NCI-H446 (cell line): Measurements from ENCODE around the gene CRADD.
"Not testable (repeated sequence)": the region's sequence is repeated elsewhere in the genome, so short reads cannot be mapped to it uniquely, and the experiment has no call there.

ENCODE experiments used
- DNase-seq, 2 experiments: peaks; one replicate each; lab custom pipeline; 2025; lab: John Stamatoyannopoulos, UW

The CRADD gene

DNA sequence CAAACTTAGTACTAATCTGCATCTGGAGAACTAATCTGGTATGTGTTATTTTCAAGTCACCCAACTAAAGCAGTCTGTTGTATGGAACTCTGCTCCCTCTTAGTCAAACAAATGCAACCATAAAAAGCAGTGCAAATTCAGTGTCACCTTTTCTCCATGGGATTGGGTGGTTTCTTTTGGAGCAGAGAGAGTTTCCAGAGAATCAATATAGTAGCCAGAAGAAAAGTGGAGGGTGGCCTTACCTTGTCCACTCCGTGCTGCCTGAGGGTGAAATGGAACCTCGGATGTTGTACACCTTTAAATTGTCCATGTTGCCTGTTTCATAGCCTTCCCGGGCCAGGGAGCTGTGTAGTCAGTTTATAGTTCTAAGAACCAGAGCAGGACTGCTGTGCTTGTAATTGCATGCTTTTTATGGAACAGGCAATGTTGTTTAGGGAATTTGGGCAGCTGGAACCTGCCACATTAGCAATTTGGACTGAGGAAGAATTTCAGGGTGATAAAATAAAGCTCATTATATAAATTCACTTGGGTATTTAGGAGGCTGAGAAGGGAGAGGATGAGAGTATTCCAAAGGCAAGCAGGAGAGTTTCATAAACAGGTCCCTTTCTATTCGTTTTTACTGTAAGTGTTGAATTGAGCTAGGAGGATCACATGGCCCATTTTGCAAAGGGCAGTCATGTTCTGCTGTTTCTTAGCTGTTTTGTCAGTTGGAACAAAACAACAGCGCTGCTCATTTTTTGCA lies 60.5 kb downstream of the CRADD start:
- peak in 1 of 2 experiments; percentile 31 for DNase-seq

DNA sequence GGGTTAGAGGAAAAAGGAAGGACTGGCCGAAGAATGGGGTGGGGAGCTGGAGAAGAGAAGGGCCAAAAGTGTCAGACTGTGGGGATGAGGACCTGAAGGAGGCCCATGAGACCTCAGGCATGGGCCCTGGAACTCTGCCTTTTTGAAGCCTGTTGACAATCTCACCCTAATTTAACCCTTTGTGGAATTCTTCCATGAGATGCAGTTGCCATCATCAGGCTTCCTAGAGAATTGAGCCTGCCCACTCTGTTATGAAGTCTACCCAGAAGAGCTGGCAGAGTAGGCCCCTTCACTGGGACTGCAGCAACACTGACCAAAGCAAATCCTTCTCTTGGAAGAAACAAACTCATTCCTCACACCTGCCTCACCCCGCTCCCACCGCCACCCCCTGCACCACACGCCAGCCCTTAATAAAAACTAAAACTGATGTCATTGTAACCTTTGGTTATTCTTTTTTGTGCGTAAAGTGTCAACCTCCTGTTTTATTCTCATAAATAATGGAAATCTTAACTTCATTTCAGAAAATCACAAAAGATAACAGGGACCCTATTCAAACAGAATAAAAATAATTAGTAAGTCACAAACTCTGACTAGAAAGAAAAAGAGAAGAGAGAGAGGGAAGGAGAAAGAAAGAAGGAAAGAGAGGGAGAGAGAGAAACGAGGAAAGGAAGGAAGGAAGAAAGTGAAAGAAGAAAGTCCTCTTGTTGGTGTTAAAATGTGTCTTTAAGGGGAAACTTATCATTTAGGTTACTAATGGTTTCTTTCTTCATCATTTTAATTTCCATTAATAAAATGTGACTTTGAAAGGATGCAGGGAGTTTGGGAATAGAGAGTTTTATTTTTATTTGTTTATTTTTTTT lies 61.3 kb downstream of the CRADD start:
- peak; percentile 46 to 49 for DNase-seq

DNA sequence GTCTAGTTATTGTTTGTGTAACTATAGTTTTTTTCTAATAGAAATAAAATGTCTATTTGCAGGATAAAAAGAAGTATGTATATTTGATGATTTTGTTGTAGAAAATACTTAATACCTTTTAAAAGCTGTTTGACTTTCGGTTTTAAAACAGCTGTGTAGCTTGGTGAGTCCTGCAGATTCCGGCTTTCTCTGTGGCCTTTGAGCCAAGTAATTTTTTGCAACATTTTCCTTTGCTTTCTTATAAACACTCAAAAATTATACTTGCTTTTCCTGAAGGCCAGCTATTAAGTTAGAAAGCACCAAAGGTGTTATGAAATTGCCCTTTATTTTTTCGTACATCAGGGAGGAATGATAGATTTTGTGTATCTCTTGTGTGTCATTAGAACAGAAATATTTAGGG lies 63.6 kb downstream of the CRADD start:
- peak in 1 of 2 experiments; percentile 33 for DNase-seq

DNA sequence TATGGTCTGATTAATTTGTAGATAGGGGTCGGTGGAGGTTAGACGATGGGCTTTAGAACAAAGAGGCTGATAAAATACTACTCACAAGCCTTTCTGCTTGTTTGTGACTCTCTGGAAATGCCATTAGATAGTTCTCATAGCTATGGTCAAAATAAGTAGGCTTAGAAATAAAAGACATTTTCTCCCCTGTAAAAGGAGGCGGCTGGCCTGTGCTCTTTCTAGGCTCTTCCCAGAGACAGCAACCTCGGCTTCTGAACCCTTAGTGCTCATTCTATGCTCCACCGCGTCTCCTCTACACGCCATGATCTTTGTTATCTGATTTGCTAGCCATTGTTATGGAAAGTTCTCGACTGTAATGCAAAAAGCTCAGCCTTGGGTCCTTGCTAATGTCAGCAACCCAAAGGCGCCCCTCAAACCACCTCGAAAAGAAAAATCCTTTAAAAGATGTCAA lies 64.5 kb downstream of the CRADD start:
- peak in 1 of 2 experiments; percentile 62 for DNase-seq

DNA sequence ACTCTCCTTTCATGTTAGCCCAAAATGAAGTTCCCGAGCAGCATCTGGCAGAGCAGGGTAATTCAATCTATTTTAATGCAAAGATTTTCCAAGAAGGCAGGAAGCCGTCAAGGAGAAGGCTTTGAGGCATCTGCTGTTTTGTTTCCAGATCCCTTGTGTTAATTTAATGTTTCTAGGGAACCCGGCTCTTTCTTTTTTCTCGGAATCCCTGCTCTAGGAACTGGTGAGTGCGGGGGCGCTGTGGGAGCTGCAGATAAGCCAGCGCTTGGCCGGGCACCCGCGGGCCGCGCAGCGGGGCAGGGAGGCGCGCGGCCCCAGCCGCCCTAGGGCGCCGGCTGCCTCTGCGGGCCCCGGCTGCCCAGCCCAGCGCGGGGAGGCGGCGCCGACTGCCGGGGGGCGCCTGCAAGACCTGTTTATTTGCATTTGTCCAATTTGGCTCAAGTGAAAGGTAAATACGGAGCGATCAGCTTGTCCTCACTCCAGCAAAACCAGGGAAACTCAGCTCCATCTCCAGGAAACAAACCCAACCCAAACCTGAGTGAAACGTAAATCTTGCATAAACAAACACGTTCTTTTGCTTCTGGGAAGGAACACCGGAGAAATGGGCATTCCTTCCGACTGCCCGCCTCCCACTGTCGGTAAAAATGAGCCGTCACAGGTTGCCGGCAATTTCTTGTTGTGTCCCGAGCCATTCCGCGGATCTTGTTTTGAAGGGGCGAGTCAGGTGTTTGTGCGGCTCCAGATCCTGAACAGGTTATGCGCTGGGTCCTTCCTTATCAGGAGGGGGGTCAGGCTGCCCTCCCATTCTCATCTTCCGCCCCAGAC lies 65.1 kb downstream of the CRADD start:
- peak; percentile 82 to 86 for DNase-seq

DNA sequence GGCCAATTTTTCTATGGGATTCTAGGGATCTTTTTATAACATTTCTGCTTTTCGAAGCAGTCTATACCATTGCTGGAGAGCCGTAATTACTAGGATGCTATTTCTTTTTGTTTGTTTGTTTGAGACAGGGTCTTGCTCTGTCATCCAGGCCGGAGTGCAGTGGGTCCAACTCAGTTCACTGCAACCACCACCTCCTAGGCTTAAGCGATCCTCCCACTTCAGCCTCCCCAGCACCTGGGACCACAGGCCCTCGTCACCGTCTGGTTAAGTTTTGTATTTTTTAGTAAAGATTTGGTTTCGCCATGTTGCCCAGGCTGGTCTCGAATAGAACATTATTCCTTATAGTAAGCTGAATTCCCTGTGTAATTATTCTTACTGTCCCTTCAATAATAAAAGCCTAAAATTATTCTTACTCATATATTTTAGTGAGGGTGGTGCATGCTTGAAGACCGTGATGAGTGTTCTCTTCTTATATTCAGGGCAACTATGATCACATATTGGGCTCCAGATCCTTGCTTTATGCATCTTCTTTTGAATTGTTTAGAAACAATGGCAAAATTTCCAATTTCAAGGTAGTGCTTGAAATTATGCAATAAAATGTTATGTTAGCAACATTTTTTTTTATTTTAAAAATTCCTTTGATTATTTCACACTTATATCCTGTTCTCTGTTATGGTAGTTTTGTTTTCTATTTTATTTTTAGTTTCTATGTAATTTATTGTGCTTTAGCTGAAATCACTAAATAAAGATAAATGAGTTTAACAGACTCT lies 66.2 kb downstream of the CRADD start:
- DNase-seq, result no peak

DNA sequence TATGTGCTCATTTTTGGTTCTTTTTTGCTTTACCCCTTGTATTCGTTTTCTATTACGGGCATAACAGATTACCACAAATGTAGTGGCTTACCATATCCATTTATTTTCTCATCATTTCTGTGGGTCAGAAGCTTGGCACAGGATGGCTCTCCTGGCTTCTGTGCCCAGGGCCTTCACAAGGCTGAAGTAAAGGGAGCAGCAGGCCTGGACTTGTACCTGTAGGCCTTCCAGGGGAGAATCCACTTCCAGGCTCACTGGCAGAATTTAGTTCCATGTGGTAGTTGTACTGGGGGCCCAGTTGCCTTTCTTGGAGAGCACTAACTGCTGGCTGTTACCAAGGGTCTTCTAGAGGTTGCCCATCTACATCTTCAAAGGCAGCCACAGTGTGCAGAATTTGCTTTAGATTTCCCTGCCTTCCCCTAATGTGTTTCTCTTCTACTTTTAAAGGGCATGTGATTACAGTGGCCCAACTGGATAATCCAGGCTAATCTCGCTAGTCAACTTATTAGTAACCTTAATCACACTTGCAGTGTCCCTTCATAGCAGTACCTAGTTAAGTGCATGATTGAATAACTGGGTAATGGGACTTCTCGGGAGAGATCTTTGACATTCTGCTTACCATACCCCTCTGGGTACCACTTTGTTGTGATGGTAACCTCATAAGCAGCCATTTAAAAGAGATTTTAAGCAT lies 67.0 kb downstream of the CRADD start:
- DNase-seq, result peak; percentile 75

DNA sequence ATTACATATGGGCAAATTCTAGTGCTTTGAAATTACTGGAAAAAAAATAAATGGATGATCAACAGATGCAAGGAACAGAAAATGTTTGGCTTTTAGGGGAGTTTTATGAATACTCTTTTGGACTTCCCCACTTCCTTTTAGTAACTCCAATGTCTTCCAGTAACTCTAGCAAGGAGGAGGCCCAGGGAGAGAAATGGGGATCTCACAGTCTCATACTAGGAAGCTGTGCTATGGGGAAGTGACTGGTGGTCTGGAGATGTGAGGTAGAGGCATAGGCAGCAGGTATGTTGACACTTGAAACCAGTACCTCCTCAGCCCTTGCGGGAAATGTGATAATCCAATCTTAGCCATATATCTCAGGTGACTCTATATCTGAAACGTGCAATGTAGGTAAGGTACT lies 68.1 kb downstream of the CRADD start:
- no peak for DNase-seq

DNA sequence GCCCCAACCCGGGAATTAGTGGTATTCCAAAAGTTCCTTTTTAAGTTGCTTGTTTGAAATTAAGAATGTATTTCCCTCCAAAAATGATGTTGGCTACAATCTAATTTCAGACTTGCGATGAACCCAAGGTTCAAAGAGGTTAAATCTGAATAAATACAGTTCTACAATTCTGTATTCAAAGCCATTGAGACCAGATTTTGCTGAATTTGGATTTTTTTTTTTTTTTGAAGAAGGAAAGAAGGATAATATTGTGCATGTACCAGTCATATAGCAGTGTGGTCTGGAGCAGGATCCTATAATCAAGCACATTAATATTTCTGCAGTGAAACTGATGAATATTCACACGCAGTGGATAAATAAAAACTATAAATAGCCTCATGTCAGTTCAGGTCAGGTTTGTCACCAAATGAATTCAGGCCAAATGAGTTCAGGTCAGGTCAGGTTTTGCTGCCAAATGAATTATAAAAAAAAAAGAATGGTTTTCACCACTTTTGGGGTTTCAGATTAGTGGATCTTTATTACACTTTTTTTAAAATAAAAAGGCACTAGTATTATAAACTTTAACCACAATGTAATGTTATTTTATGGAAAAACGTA lies 69.5 kb downstream of the CRADD start:
- DNase-seq, result no peak

DNA sequence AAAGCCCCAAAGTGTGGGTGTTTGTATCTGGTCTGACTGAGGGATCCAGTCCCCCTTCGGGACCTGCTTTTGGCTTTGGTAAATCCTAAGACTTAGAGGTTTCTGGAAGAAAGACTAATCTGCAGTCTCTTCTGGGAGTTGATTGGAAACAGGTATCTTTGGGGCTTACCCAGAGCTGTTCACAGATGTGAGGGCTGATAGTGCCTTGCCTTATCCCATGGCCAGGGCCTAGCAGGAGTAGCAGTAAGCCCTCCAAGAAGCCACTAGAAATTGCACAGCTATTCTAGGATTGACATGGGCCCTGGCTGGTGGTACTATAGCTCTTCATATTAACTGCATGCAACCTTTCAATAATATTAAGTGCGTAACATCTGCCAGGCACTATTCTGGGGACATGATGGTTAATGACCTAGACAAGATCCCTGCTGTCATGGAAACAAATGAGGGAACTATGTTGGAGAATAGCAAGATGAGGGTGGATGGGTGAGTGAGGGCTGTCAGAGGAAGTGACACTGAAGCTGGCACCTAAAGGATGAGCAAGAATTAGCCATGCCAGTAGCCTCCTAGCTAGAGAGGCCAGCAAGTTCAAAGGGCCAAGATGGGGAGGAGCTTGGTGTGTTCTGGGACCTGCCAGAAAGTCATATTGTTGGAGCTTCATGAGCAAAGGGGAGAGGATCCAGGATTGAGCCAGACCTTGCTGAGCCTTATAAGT lies 71.7 kb downstream of the CRADD start:
- DNase-seq, result peak; percentile 83 to 85

DNA sequence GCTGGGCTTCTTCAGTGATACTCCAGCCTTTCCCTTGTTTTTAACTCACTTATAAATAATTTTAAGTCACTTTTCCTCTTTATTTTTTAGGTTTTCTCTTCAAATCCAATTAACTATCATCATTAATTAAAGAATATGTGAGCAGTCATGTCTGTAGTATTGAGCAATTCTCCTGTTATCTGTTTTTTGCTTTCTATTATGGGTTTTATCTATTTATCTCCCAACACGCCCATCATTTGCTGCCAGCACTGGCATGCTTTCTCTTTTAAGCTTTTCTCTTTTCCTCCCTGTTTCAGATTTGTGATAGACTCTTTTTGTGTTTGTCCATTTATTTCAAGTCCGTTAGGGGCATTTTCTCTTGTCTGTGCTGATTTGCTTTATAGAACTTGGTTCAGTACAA lies 72.3 kb downstream of the CRADD start:
- no peak for DNase-seq

DNA sequence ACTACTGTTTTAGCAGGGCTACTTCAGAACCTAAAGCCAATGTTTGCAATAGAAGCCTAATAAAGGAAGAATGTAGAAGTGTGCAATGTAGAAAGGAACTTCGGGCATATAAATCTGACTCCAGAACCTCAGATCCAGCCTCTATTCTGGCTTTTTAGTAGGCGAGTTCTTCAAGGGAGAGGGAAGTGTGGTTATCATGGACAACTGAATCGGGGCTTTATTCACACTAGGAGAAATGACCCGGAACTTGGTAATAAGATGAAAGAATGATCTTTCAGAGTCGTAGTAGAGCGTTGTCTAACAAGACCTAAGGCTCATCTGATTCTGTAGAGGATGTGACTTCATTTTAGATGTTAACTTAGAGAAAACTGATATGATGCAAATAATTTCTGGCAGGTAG lies 72.9 kb downstream of the CRADD start:
- DNase-seq, result no peak

DNA sequence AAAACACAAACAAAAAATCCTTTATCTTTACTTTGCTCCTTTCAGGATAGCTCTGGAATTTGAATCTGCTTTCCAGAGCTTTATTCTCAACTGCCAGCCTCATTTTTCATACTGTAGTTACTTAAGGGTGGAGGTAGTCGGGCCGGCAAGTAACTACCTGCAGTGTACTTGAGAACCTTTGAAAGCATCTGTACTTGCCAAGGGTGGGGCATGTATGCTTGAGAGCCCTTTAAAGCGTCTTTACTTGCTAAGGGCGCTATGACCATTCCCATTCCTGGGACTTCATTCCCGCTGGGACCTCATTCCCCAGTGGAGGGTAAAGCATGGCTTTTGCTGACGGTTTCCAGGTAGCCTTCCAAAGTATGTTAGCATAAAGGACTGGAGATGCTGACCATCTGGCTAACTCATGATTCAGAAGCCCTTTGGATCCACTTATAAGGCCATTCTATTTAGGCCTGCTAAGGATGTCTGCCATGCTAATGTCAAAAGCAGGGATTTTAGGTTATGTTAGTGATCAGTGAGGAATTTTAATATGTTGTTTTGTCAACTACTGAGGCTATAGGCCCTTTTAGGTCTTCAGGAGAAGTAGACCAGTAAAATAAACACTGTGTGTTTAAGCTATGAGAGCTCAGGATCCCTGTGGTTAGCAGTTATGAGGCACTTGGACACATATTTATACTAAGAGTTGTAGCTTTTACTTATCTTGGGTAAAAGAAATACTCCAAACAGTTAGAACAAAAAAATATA lies 74.9 kb downstream of the CRADD start:
- no peak for DNase-seq

DNA sequence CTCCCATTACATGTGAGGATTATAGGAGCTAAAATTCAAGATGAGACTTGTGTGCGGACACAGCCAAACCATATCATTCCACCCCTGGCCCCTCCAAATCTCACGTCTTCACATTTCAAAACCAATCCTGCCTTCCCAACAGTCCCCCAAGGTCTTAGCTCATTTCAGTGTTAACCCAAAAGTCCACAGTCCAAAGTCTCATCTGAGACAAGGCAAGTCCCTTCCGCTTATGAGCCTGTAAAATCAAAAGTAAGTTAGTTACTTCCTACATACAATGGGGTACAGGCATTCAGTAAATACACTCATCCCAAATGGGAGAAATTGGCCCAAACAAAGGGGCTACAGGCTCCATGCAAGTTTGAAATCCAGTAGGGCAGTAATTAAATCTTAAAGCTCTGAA lies 76.1 kb downstream of the CRADD start:
- DNase-seq, result no peak

DNA sequence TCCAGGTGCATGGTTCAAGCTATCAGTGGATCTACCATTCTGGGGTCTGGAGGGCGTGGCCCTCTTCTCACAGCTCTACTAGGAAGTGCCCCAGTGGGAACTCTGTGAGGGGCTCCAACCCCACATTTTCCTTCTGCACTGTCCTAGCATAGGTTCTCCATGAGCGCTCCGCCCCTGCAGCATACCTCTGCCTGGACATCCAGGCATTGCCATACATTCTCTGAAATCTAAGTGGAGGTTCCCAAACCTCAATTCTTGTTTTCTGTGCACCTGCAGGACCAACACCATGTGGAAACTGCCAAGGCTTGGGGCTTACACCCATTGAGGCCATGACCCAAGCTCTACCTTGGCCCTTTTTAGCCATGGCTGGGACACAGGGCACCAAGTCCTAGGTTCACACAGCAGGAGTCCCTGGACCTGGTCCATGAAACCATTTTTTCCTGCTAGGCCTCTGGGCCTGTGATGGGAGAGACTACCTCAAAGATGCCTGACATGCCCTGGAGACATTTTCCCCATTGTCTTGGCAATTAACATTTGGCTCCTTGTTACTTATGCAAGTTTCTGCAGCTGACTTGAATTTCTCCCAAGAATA lies 76.8 kb downstream of the CRADD start:
- no peak for DNase-seq

DNA sequence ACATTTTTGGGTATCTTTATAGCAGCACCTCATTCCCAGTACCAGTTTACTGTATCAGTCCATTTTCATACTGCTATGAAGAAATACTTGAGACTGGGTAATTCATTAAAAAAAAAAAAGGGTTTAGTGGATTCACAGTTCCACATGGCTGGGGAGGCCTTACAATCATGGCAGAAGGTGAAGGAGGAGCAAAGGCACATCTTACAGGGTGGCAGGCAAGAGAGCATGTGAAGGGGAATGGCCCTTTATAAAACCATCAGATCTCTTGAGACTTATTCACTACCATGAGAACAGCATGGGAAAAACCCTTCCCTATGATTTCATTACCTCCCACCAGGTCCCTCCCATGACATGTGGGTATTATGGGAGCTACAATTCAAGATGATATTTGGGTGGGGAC lies 77.7 kb downstream of the CRADD start:
- DNase-seq, result not testable (repeated sequence)

DNA sequence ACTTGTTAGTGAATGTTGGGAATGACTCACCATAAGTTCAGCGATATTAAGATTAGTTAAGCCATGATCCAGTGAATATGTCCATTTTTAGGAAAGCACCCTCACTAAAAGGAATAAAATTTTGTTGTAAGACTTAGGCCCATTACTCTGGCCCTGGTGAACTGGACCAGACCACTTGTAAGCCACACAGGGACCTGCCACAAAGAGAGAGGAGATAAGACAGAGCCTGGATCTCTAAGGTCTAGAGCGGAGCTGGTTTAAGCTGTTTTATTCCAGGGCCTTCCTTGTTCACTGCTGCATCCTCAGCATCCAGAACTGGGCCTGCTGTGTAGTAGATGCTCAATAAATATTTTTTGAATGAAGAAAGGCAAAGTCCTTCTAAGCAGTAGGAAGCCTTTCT lies 79.1 kb downstream of the CRADD start:
- no peak for DNase-seq

DNA sequence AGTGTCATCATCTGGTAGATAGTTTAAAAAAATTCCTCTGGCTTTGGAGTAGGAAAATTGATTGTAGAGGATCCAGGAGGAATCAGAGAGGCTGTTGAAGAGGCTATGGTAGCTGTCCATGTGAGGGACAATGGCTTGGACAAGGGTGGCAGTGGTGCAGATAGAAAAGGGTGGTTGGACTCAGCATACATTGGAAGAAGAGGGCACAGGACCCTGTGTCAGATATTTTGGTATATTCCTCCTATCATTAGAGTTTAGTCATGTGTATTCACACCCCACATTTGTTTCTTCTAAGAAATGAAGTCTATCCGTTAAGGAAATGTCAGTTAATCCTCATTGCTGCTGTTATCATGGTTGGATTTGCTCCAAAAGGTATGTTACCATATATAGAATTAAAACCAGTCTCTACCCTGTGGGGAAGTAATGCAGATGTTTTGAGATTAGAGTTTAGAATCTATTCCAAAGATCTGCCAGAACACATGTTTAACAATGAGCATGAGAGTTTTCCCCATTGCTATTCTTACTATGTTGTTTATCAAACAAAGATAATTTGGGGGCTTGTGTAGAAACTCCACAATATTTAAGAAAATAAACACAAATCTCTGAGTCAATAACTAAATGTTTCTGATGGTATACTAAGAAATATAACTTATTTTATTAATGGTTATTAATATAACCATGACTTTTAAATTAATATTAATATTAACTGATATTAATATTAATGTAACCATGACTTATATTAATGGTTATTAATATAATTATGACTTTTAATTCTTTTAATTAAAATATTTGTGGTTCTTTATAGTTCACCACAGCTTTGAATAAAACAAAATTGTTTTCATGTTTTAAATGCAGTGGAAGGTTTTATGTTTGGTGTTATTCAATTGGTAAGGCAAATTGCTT lies 80.9 kb downstream of the CRADD start:
- no peak for DNase-seq
